Lower leg skin (tissue), 4 donors: ENCODE measurements around the gene NDFIP1. TPM values are rescaled to one million over a fixed set of nuclear protein-coding genes. Genes with fewer than 3 reads are reported as not detected.

Source experiments
- DNase-seq, 2 donors: peaks; one replicate each; pipeline ENCODE4 v3.0.0-alpha.2; 2019; ENCODE audit warnings: low spot score in 2 of 2
- H3K4me3 ChIP-seq: fragments of 200-600 bp; sonication (generic); 2 replicates; pipeline ENCODE4 v1.5.1; 2017; ENCODE audit warnings: mild to moderate bottlenecking, low read depth; ENCODE audit not compliant: poor library complexity, severe bottlenecking
- CTCF ChIP-seq, 3 donors: fragments of 450-650 bp; IDR thresholded peaks; one replicate each; pipeline ENCODE4 v1.5.1; 2016; ENCODE audit warnings: antibody characterized with exemption in 3 of 3, mild to moderate bottlenecking in 3 of 3, moderate library complexity in 2 of 3
- POLR2A ChIP-seq, 2 donors: fragments of 450-650 bp; IDR thresholded peaks; one replicate each; pipeline ENCODE4 v1.6.1; 2016 to 2017; ENCODE audit warnings: antibody characterized with exemption in 2 of 2, mild to moderate bottlenecking in 1 of 2, moderate library complexity in 1 of 2
- WGBS, 2 donors: methylation state at CpG; one replicate each; pipeline ENCODE4 v1.1.5; 2018; 5-methylcytosine and 5-hydroxymethylcytosine counted together
- intact Hi-C: fragments of 100-400 bp; cut with DNase I; formaldehyde crosslinking; loops from one replicate; pipeline ENCODE4 v1.15.0; 2023; ENCODE audit warnings: low total_unique reads
- total RNA-seq, 4 donors: library from RNA; depleted of rRNA; stranded (reverse); fragments of >200 nt; gene quantifications; one replicate each; pipeline ENCODE4 v1.1.0, GENCODE V29; 2016

Gene NDFIP1
- total RNA-seq, 4 donors from 2014 or later: 25.8 to 83.9 (median 56.6) TPM

DNA sequence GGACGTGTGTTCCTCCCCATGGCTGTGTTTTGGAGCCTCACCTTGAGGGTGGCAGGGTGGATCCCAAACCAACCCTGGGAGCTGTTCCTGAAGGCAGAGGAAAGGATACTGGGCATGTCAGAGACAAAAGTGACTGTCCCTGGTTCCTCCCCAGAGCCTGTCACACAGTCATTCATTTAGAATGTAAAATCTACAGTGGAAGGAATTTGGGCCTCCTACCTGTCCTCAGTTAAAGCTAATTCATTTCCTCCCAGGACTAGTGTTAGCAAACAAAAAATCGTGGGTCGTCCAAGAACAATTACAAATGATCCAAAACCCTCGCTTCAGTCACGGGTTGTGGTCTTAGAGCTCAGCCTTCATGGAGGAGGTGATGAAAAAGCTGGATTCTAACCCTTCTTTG is 83.2 kb downstream of the NDFIP1 start:
- DNase-seq: no peak
- intact Hi-C loops: no loop called here
- no peak overlapping the region for H3K4me3 ChIP-seq
- TF ChIP-seq POLR2A (IDR thresholded peaks at IDR 0.05): no peak
- no peak for TF ChIP-seq CTCF (IDR thresholded peaks at IDR 0.05)
- 77 to 79% methylated on average over 5 of the region's 5 CpGs for WGBS, 2 donors

GRCh38 chr5:142192286-142193113 is 83.9 kb downstream of the NDFIP1 start:
- TF ChIP-seq POLR2A (IDR thresholded peaks at IDR 0.05) (no peak), CTCF (IDR thresholded peaks at IDR 0.05) (no peak)
- WGBS, 2 donors: 88 to 89% methylated on average over 15 of the region's 15 CpGs
- no peak for DNase-seq
- intact Hi-C loops: no loop called here
- H3K4me3 ChIP-seq: no peak overlapping the region

GRCh38 chr5:142193114-142193428 is 84.5 kb downstream of the NDFIP1 start:
- intact Hi-C loops: no loop called here
- DNase-seq: no peak
- 76 to 83% methylated on average over 7 of the region's 7 CpGs for WGBS, 2 donors
- no peak for TF ChIP-seq CTCF (IDR thresholded peaks at IDR 0.05)
- no peak overlapping the region for H3K4me3 ChIP-seq

GRCh38 chr5:142197098-142197497 is 88.5 kb downstream of the NDFIP1 start:
- DNase-seq: no peak
- intact Hi-C loops: no loop called here
- no peak overlapping the region for H3K4me3 ChIP-seq
- TF ChIP-seq CTCF (IDR thresholded peaks at IDR 0.05) (no peak), POLR2A (IDR thresholded peaks at IDR 0.05) (no peak)
- 84 to 87% methylated on average over 9 of the region's 9 CpGs for WGBS, 2 donors

DNA sequence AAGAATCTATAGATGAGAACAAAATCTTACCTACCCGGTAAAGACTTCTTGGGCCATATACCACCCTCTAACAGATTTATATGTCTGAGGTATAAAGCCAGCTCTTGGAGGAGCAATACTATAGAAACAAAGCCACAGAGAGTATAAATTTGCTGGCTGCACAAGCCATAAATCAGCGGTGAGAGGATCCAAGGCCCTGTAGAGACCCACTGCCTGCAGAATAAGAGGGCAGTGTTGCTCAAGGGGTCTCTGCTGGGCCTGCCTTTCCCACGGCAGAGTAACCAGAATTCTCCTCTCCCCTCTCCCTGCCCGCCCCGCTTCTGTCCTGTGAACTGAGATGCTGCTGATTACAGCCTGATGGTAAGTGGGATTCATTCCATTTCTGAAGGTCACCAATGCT is 89.2 kb downstream of the NDFIP1 start:
- WGBS, 2 donors: 95 to 97% methylated on average over 5 of the region's 5 CpGs
- TF ChIP-seq POLR2A (IDR thresholded peaks at IDR 0.05) (no peak), CTCF (IDR thresholded peaks at IDR 0.05) (no peak)
- intact Hi-C loops: no loop called here
- H3K4me3 ChIP-seq: no peak overlapping the region
- no peak for DNase-seq

DNA sequence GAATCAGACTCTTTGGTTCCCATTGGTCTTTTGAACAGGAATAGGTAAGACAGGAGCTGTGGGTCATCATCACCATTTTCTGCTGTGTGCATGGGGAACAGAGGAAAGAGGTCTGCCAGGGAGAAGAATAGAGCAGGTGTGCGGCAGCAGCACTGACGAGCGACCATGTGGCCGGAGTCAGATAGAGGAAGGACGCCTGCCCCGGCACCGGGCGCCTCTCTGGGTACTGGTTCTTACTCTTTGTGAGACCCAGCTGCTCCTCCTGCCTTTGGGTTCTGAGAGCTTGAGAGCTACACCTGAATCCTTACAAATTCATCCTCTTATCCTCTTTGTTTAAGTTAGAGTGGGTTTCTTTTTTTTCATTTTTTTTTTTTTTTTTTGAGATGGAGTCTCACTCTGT is 90.8 kb downstream of the NDFIP1 start:
- intact Hi-C loops: no loop called here
- TF ChIP-seq POLR2A (IDR thresholded peaks at IDR 0.05) (no peak), CTCF (IDR thresholded peaks at IDR 0.05) (no peak)
- 92 to 99% methylated on average over 8 of the region's 8 CpGs for WGBS, 2 donors
- no peak for DNase-seq
- no peak overlapping the region for H3K4me3 ChIP-seq
